Erythroblast (primary cell): ENCODE measurements around the gene STRADB.
"Not testable (repeated sequence)": the region's sequence is repeated elsewhere in the genome, so short reads cannot be mapped to it uniquely, and the experiment has no call there.

Experiments used
- GATA1 ChIP-seq: IDR thresholded peaks from 2 replicates; pipeline ENCODE4 v1.6.1; 2011; ENCODE audit warnings: low read depth, mild to moderate bottlenecking, control low read depth, low read length, moderate library complexity
- POLR2A ChIP-seq: IDR thresholded peaks from 2 replicates; pipeline ENCODE4 v1.6.1; 2011; ENCODE audit warnings: mild to moderate bottlenecking, low read length

GRCh38 chr2:201428366-201428765 lies 23.2 kb upstream of the STRADB start:
- TF ChIP-seq POLR2A, GATA1: not testable (repeated sequence)
